ENCODE results near the gene SHROOM2.

- no peak for TF ChIP-seq POLR2A (IDR thresholded peaks at IDR 0.05; ENCODE audit: low read length)
- no peak for TF ChIP-seq GATA1 (IDR thresholded peaks at IDR 0.05; ENCODE audit: low read depth, low read length)
Observed at GRCh38 chrX:9859711-9860555, 73.7 kb downstream of the SHROOM2 start.
